ENCODE measurements around the gene PREX1. TPM values are rescaled to one million over a fixed set of nuclear protein-coding genes. Genes with fewer than 3 reads are reported as not detected.

PREX1 gene
- total RNA-seq, 1 donor from 2014 or later = 15.8 TPM

- no peak for DNase-seq
These were observed 108.8 kb downstream of the PREX1 start for GRCh38 chr20:48718786-48719578.

- DNase-seq = no peak
These were observed 110.0 kb downstream of the PREX1 start for GRCh38 chr20:48717680-48718223.

DNA sequence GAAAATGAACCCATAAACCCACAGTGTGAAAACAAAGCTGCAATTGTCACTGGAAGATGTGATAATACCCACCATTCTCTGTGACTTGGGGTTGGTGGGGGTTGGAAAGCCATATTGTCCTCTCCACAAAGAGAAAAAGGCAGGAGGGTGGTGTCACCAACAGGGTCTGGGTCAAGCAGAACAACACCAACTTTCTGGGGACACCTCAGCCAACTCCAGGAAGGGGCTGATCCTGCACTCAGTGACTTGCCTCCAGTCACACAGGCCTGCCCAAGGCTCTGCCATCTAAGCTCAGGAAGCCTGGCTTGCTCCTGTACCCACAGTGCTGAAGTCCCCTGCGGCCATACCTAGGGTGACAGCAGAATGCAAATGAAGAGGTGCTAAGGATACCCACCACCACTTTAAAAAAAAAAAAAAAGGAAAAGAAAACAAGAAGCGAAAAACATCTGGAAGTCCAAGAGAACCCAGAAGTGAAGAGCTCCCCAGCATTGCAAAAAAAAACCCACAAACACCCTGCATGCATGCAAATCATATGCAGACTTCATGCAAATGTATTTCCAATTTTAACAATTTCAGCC, 110.6 kb downstream of the PREX1 start:
- no peak for DNase-seq

DNA sequence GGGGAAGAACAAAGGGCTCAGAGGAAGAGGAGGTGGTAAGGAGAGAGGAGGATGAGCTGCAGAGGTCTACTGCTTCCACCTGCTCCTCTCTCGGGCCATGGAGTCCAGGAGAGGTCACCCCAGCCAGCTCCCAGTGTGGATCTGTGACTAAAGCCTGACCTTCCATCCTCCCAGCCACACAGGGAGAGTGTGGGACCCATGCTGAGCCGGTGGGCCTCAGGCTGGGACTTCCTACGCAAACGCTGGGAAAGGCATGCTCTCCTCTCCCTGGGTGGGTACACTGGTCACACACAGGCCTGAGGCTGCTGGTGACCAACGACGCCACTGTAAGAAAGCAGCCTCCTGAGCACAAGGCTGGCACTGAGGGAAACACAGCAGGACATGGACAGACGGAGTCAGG, 111.3 kb downstream of the PREX1 start:
- DNase-seq = no peak

DNA sequence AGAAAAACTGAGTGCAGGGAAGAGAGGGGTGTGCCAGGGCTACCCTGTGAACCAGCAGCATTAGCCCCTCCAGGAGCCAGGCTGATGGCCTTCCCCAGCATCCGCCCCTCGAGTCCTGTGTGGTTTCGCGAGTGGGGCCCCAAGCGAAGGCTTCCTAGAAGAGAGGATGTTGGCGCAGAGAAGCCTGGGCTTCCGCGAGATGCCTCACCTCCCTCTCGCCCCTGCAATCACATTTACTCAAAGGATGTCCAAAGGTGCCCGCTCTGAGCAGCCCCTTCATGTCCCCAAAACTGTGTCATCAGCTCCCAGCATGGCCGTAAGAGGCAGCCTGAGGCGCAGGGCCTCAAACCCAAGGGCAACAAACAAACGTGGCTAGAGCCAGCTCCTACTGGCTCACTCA, 111.7 kb downstream of the PREX1 start:
- no peak for DNase-seq

DNA sequence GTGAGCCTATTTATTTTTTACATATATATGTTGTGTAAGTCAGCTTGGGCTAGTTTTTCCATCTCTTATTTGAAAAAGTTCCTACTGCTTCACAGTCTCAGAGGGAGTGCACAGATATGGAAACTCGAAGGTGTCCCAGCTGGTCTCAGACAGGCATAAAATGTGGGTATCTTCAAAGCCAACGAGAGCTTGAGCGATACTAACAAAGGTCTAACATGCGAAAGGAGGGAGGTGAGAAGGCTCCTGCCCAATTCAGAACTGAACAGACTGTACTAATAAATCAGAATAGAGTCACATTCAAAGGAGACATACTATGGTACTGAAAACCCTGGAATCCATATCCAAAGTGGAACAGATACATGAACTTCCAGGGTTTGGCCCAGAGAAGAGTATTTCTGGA, 113.0 kb downstream of the PREX1 start:
- no peak for DNase-seq

DNA sequence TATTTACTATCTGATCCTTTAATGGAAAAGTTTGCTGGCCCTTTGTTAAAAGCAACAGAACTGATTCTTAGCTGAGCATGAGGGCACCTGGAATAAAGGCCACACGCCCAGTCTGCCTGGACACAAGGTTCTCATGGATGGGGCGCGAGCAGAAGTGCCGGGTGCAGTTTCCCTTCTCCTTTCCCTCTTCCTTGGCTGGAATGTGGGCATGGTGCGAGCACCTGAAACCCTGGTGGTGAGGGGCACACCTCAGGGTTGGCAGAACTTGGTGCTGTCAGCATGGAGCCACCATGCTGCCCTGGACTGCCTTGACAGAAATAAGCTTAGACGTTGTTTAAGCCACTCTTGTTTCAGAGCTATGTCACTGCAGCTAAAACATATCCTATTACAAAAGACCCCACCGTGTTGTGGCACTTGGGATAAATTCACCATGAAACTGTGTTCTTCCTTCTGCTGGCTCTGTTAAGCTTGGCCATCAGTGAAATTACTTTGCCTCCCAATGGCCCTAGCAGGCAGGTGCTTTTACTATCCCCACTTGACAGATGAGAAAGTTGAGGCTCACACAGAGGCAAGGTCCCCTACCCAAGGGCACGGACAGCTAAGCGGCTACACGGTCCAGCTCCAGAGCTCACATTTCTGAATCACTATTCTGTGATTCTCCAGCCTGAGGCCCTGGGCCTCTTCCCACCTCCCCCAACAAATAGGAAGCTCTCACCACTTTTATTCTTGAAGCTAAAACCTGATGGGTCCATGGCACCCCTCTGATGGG, 115.9 kb downstream of the PREX1 start:
- no peak for DNase-seq

GRCh38 chr20:48711044-48711428, 116.8 kb downstream of the PREX1 start:
- DNase-seq = no peak

DNA sequence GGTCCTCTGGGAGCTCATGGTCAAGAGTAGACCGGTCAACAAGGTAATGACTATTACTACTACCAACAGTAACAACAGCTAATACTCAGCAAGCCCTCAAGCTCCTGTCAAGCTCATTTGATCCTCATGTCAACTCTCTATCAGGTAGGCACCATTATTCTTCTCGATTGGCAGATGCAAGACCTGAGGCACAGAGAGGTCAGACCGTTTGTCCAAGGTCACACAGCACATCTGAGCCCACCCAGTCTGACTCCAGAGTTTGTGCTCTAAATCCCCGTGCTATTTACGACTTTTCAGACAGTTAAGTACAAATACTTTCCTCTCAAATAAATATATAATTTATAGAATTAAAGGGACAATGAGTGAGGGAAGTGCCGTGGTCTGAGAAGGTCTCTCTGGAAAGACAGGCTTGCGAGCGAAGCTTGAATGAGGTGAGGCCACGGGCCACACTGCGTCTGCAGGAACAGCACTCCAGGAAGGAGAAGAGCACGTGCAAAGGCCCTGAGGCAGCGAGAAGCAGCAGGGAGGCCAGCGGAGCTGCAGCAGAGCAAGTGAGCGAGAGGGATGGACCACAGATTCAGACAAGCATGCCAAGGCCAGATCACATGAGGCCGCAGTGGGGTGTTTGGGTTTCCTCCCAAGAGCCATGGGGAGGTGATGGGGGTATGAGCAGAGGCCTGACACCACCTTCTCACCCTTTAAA, 117.3 kb downstream of the PREX1 start:
- DNase-seq = no peak

- DNase-seq = no peak
These were observed 118.1 kb downstream of the PREX1 start for GRCh38 chr20:48709744-48710143.

- no peak for DNase-seq
These were observed 118.6 kb downstream of the PREX1 start for GRCh38 chr20:48709058-48709691.

GRCh38 chr20:48708630-48709029, 119.2 kb downstream of the PREX1 start:
- DNase-seq = no peak

GRCh38 chr20:48708116-48708515, 119.7 kb downstream of the PREX1 start:
- DNase-seq = no peak

DNA sequence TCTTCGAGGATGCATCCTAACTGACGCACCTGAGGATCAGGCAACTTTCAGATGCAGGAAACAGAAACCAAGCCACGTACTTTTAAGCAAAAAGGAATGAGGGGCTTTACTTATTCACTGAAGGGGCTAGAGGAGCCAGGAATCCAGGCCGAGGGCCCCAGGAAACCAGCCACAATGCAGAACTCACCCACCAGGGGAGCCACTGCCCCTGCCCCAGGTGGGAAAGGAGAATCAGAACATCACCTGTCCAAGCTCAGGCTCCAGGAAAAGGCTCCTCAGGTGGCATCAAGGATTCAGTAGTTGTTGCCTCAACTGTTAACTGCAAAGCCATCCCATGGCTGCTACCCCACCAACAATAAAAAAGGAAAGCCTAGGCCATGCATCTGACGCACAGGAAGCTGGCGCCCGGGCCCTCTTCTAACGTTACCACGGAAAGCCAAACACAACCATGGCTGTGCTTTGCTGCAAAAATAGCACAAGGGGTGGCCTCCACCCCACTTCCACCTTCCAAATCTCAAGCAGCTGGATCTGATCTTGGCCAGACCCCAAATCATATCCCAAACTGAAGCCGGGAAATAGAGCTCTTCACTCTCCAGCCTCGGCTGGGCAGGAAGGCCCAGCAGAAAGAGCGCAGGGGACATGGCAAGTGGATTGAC, 121.0 kb downstream of the PREX1 start:
- DNase-seq = no peak

GRCh38 chr20:48706116-48706656, 121.6 kb downstream of the PREX1 start:
- peak; percentile 26 for DNase-seq

DNA sequence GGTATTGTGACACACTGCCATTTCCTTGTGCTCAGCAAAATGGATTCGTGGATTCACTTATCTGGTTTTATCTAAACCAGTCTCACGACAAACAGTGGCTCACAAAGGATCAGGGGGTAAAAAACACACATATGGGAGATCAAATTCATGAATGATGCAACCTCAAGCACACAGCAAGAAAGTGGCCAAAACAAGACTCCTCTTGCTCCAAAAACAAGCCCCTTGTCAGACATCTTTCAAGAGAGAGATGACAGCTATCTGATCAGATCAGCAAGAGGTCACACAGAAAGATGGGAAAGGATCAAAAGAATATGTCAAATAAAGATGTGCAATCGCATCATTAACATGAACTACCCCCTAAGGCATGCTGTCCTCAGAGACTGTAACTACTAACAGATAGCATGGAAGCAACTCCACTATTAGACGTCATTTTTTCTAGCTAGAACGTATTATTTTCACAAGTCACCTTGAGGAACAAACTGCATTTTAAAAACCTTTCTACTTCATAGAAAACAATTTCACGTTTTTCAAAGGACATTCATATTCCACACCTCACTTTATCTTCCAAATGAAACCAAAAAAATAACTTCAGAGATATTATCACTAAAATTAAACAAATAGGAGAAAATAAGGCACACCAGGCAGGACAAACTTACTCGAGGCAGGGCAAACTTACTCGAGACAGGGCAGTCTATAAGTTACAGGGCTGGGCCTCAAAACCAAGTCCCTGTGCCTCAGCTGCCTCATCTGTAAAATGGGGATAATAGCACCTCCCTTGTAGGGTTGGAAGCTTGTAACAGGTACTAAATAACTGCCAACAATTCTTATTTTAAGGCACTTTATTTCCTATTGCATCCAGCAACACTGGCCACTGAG, 122.3 kb downstream of the PREX1 start:
- DNase-seq = peak; percentile 86

- no peak for DNase-seq
These were observed 123.0 kb downstream of the PREX1 start for GRCh38 chr20:48704761-48705160.

- no peak for DNase-seq
These were observed 124.1 kb downstream of the PREX1 start for GRCh38 chr20:48703511-48704219.

GRCh38 chr20:48703107-48703506, 124.7 kb downstream of the PREX1 start:
- DNase-seq = no peak

Data from skin of body (tissue), 2 donors.